Measurements from ENCODE around the gene PTPN5. TPM values are rescaled to one million over a fixed set of nuclear protein-coding genes. Genes with fewer than 3 reads are reported as not detected.

The PTPN5 gene
- total RNA-seq, 2 experiments from 2014 or later, result not detected

GRCh38 chr11:18699848-18700261 is 91.7 kb downstream of the PTPN5 start:
- intact Hi-C loops (cut with micrococcal nuclease), result no loop called here
- DNase-seq, result no peak
- H3K27ac Mint-ChIP-seq, result no peak overlapping the region
- H3K27me3 Mint-ChIP-seq, result no peaks in the 10 kb centered on the region
- H3K36me3 Mint-ChIP-seq (ENCODE audit: low read depth), result no peaks in the 10 kb centered on the region
- no peaks in the 10 kb centered on the region for H3K9me3 Mint-ChIP-seq
- ChIA-PET POLR2A (interaction anchor here (0.9 to 1.2 kb wide), 3 partner anchors 21 to 104 kb away, joined by 3 to 4 read pairs (median 3); no protein-coding TSS in a partner anchor), CTCF (interaction anchor here (2.9 kb wide), 1 partner anchor 22 kb away, joined by 15 read pairs; no protein-coding TSS in a partner anchor)
- TF ChIP-seq CTCF (IDR thresholded peaks at IDR 0.05), result no peak
- peaks cover 13% of the 10 kb centered on the region for H3K4me1 Mint-ChIP-seq (ENCODE audit: low read depth)
- no peak for ATAC-seq
- peak overlapping the region; percentile 74 for H3K4me3 Mint-ChIP-seq

GRCh38 chr11:18699269-18699596 is 92.4 kb downstream of the PTPN5 start:
- Mint-ChIP-seq H3K27ac (no peak overlapping the region), H3K36me3 (ENCODE audit: low read depth) (no peaks in the 10 kb centered on the region), H3K4me1 (ENCODE audit: low read depth) (peaks cover 13% of the 10 kb centered on the region), H3K27me3 (no peaks in the 10 kb centered on the region), H3K4me3 (peak overlapping the region; percentile 74), H3K9me3 (no peaks in the 10 kb centered on the region)
- ATAC-seq (no peak), DNase-seq (no peak)
- CTCF ChIA-PET, result interaction anchor here (2.9 kb wide), 1 partner anchor 22 kb away, joined by 15 read pairs; no protein-coding TSS in a partner anchor
- intact Hi-C loops (cut with micrococcal nuclease), result no loop called here
- no peak for TF ChIP-seq CTCF (IDR thresholded peaks at IDR 0.05)
- POLR2A ChIA-PET, result interaction anchor here (0.6 to 1.1 kb wide), 4 partner anchors 8 to 293 kb away, joined by 3 to 4 read pairs (median 3); no protein-coding TSS in a partner anchor

- Mint-ChIP-seq H3K9me3 (no peaks in the 10 kb centered on the region), H3K27me3 (no peaks in the 10 kb centered on the region), H3K27ac (peak within 1 kb of the TSS; percentile 55), H3K4me1 (ENCODE audit: low read depth) (peaks cover 13% of the 10 kb centered on the region), H3K36me3 (ENCODE audit: low read depth) (no peaks in the 10 kb centered on the region), H3K4me3 (peak within 1 kb of the TSS; percentile 74)
- no peak for TF ChIP-seq CTCF (IDR thresholded peaks at IDR 0.05)
- peak; percentile 95 for ATAC-seq
- ChIA-PET POLR2A (interaction anchor here (0.6 to 1.4 kb wide), 5 partner anchors 8 to 292 kb away, joined by 3 to 4 read pairs (median 3); no protein-coding TSS in a partner anchor), CTCF (interaction anchor here (1.6 to 2.9 kb wide), 4 partner anchors 14 to 32 kb away, joined by 4 to 15 read pairs (median 6); no protein-coding TSS in a partner anchor)
- intact Hi-C loops (cut with micrococcal nuclease), result no loop called here
- peak; percentile 92 for DNase-seq
Measured at GRCh38 chr11:18698341-18699268, 93.0 kb downstream of the PTPN5 start, which contains the start of gene TMEM86A. Gene TMEM86A (plus strand): TSS chr11:18698779. CDS start chr11:18698887, 108 bp downstream.

DNA sequence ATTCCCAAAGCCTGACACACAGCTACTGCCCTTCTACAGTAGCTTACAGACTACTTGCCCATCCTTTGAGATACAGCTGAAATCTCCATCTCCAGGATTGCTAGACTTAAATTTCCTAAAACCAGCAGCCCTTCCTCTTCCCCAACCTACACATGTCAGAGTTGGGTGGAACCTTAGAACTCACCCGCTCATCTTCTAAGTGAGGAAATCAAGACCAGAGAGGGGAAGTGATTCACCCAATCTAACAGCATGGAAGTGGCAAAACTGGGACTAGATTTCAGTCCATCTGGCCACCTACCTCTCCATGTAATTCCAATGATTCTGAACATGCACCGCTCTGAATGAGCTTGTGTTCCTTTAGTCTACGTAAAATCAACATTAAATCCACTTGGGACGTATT is 94.0 kb downstream of the PTPN5 start:
- Mint-ChIP-seq H3K27me3 (no peaks in the 10 kb centered on the region), H3K9me3 (no peaks in the 10 kb centered on the region), H3K4me1 (ENCODE audit: low read depth) (peaks cover 13% of the 10 kb centered on the region), H3K36me3 (ENCODE audit: low read depth) (no peaks in the 10 kb centered on the region), H3K4me3 (no peak overlapping the region), H3K27ac (no peak overlapping the region)
- DNase-seq (no peak), ATAC-seq (no peak)
- TF ChIP-seq CTCF (IDR thresholded peaks at IDR 0.05), result no peak
- CTCF ChIA-PET, result interaction anchor here (1.6 to 2.9 kb wide), 4 partner anchors 13 to 33 kb away, joined by 4 to 15 read pairs (median 6); no protein-coding TSS in a partner anchor
- intact Hi-C loops (cut with micrococcal nuclease), result no loop called here
- POLR2A ChIA-PET, result interaction anchor here (1.4 kb wide), 1 partner anchor 64 kb away, joined by 3 read pairs; no protein-coding TSS in a partner anchor

Measured in activated CD8-positive, alpha-beta T cell treated with anti-CD3 and anti-CD28 coated beads for 36 hours (primary cell).